ENCODE results near the gene GPR3. TPM values are rescaled to one million over a fixed set of nuclear protein-coding genes. Genes with fewer than 3 reads are reported as not detected.

The GPR3 gene
- total and polyA plus RNA-seq, 2 of the 8 experiments (the other 6 are each of a cell fraction or from before 2014, with no cell fraction given) = 9.9 to 26.5 TPM

DNA sequence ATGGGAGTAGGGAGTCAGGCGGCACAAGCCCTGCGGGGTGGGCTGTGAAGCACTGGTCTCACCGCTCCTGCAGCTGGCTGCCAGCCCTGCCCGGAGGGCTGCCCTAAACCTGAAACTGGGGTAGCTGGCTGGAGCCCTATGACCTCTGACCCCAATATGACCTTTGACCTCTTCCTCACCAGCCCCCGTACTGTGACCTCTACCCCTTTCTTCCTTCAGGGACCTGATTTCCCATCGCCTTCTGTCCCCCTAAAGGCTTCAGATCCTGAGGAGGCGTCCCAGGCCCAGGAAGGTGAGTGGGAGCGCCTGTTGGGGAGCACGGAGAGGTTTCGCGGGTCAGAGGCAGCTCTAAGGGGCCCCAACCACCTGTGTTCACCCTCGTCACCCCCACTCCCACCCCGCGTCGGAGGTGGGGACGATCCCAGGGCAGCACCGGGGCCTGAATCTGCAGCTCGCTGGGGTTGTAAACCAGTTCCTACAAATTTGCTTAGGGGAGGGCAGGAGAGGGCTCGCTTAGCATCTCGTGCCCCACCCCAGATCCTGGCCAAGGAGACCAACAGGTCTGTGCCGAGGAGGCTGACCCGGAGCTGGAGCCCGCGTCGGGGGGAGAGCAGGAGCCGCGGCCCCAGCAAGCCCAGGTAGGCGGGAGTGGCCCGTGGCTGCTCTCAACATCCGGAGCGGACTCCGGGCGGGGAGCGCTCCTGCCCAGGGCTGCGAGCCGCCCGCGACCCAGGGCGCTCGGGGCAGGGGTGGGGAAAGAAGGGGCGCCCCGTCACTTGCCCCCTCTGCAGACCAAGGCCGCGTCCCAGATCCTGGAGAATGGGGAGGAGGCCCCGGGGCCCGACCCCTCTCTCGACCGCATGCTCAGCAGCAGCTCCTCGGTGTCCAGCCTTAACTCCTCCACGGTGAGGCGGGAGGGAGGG is 43.3 kb upstream of the GPR3 start (continued):
- TF ChIP-seq KDM1A (IDR thresholded peaks at IDR 0.05; ENCODE audit: borderline replicate concordance, low read length) = no peak
- no peak for TF ChIP-seq TAF7 (optimal IDR thresholded peaks at IDR 0.05; ENCODE audit: borderline replicate concordance, low read depth, low read length)
- no peak for TF ChIP-seq KDM5A (IDR thresholded peaks at IDR 0.05; ENCODE audit: low read length)
- TF ChIP-seq USF2 (IDR thresholded peaks at IDR 0.05; ENCODE audit: low read length) = no peak
- TF ChIP-seq TCF12 (IDR thresholded peaks at IDR 0.05; ENCODE audit: low read depth, low read length) = no peak
- no peak for TF ChIP-seq JUN (IDR thresholded peaks at IDR 0.05; ENCODE audit: low read depth, low read length)
- TF ChIP-seq GABPA (IDR thresholded peaks at IDR 0.05; ENCODE audit: borderline replicate concordance, insufficient read depth, low read length) = peak; percentile 30; the same call in 1 of the 2 replicates
- TF ChIP-seq EZH2 (IDR thresholded peaks at IDR 0.05; ENCODE audit: low read depth, low read length, severe bottlenecking) = no peak
- TF ChIP-seq NRF1 (IDR thresholded peaks at IDR 0.05; ENCODE audit: low read depth, low read length) = no peak
- no peak for TF ChIP-seq MAFK (IDR thresholded peaks at IDR 0.05; ENCODE audit: low read depth, low read length)
- TF ChIP-seq CBX8 (IDR thresholded peaks at IDR 0.05; ENCODE audit: borderline replicate concordance, low read depth, low read length) = no peak
- TF ChIP-seq BRCA1 (IDR thresholded peaks at IDR 0.05; ENCODE audit: low read depth, low read length) = no peak
- TF ChIP-seq KDM4A (IDR thresholded peaks at IDR 0.05; ENCODE audit: low read depth, low read length, severe bottlenecking) = no peak
- TF ChIP-seq FOSL1 (IDR thresholded peaks at IDR 0.05; ENCODE audit: insufficient read depth, low read depth, low read length) = no peak
- TF ChIP-seq CEBPB (IDR thresholded peaks at IDR 0.05; ENCODE audit: low read depth, low read length) = no peak
- peak; percentile 86 for TF ChIP-seq SP1 (IDR thresholded peaks at IDR 0.05; ENCODE audit: low read depth, low read length)
- no peak for TF ChIP-seq PHF8 (conservative IDR thresholded peaks at IDR 0.05; ENCODE audit: low read depth, low read length)
- no peak for TF ChIP-seq SIRT6 (IDR thresholded peaks at IDR 0.05; ENCODE audit: low read length)
- TF ChIP-seq BCL11A (IDR thresholded peaks at IDR 0.05; ENCODE audit: low read depth in 2 of 2, low read length in 2 of 2) = no peak
- no peak for TF ChIP-seq SIX5 (IDR thresholded peaks at IDR 0.05; ENCODE audit: low read depth, low read length)
- TF ChIP-seq RNF2 (IDR thresholded peaks at IDR 0.05; ENCODE audit: borderline replicate concordance, low read depth, low read length, missing control alignments, poor library complexity, severe bottlenecking) = no peak
- no peak for TF ChIP-seq CHD1 (IDR thresholded peaks at IDR 0.05; ENCODE audit: low read depth, low read length)
- 0 out of 2 replicates have a peak, but pooled peaks have one; percentile 47 for TF ChIP-seq EGR1 (IDR thresholded peaks at IDR 0.05; ENCODE audit: borderline replicate concordance, low read depth, low read length)

Data from H1 (cell line).